ENCODE measurements around the gene CITED4. TPM values are rescaled to one million over a fixed set of nuclear protein-coding genes. Genes with fewer than 3 reads are reported as not detected.

CITED4 gene
- total RNA-seq, 1 experiment from 2014 or later, result 10.6 TPM

GRCh38 chr1:40860706-40861223 is 1.4 kb downstream of the CITED4 start:
- Histone ChIP-seq H3K4me3 (ENCODE audit: low read length) (no peak overlapping the region), H3K27me3 (ENCODE audit: low read length) (no peaks in the 10 kb centered on the region), H3K79me2 (ENCODE audit: low read length) (no peaks in the 10 kb centered on the region), H4K20me1 (ENCODE audit: low read length) (no peaks in the 10 kb centered on the region), H3K4me1 (ENCODE audit: insufficient read depth, low read length) (peaks cover 7% of the 10 kb centered on the region), H3K27ac (ENCODE audit: low read length) (no peak overlapping the region), H3F3A (ENCODE audit: low read length, unreplicated experiment) (no peaks in the 10 kb centered on the region), H3K4me2 (ENCODE audit: low read length) (no peak overlapping the region), H3K9ac (ENCODE audit: low read length) (no peak overlapping the region), H2AFZ (ENCODE audit: low read length) (no peak overlapping the region), H3K9me3 (ENCODE audit: low read length) (no peaks in the 10 kb centered on the region), H3K36me3 (ENCODE audit: low read depth, low read length) (no peaks in the 10 kb centered on the region), H3K9me2 (replicated peaks; ENCODE audit: low read length) (no peaks in the 10 kb centered on the region)
- ATAC-seq (no peak), DNase-seq (no peak)
- ChIA-PET POLR2A (ENCODE audit: unreplicated experiment) (no interaction called here), CTCF (no interaction called here)
- TSS peak; percentile 77 for BruUV-seq (replicated peaks)
- intact Hi-C loops (cut with micrococcal nuclease), result no loop called here
- no peak for TF ChIP-seq EZH2 (IDR thresholded peaks at IDR 0.05; ENCODE audit: low read length, unreplicated experiment)
- no peak for TF ChIP-seq EZH2phosphoT487 (IDR thresholded peaks at IDR 0.05; ENCODE audit: borderline replicate concordance, low read length)
- TF ChIP-seq CTCF (conservative IDR thresholded peaks at IDR 0.05; ENCODE audit: low read depth, low read length), result no peak

DNA sequence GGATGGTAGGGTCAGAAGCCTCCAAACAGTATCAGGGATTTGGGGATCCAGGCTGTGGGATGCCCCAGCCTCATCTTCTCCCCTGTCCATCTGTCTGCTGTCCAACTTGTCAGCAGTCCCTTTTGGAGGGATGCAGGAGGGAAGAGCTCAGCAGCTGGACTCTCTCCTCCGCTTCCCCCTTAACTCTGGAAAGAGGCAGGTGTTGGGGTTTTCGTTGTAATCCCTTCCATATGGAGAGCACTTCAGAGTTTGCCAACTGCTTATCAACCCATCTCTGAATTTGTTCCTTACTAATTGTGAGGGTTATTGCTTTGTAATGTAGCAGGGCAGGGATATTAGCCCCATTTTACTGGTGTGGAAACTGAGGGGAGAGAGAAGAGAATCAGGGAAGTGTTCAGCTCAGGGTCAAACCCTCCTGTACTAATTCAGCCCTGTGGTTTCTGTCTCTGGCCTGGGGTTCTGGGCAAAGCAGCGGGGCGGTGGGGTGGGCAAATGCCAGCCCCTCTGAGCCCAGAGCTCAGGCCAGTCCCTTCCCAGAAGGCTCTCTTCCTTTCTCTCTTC is 3.2 kb downstream of the CITED4 start:
- POLR2A ChIA-PET (ENCODE audit: unreplicated experiment), result no interaction called here
- no peaks in the 10 kb centered on the region for H3K9me3 ChIP-seq (ENCODE audit: low read length)
- no peak for TF ChIP-seq EZH2phosphoT487 (IDR thresholded peaks at IDR 0.05; ENCODE audit: borderline replicate concordance, low read length)
- TF ChIP-seq EZH2 (IDR thresholded peaks at IDR 0.05; ENCODE audit: low read length, unreplicated experiment), result no peak
- TF ChIP-seq CTCF (conservative IDR thresholded peaks at IDR 0.05; ENCODE audit: low read depth, low read length), result no peak
- intact Hi-C loops (cut with micrococcal nuclease), result no loop called here
- H3K36me3 ChIP-seq (ENCODE audit: low read depth, low read length), result no peaks in the 10 kb centered on the region
- no peak overlapping the region for H3K27ac ChIP-seq (ENCODE audit: low read length)
- H3K79me2 ChIP-seq (ENCODE audit: low read length), result no peaks in the 10 kb centered on the region
- no peak for DNase-seq
- H3F3A ChIP-seq (ENCODE audit: low read length, unreplicated experiment), result no peaks in the 10 kb centered on the region
- peaks cover 7% of the 10 kb centered on the region for H3K4me1 ChIP-seq (ENCODE audit: insufficient read depth, low read length)
- no peak overlapping the region for H3K9ac ChIP-seq (ENCODE audit: low read length)
- H3K4me3 ChIP-seq (ENCODE audit: low read length), result no peak overlapping the region
- no peaks in the 10 kb centered on the region for H4K20me1 ChIP-seq (ENCODE audit: low read length)
- no peak overlapping the region for H2AFZ ChIP-seq (ENCODE audit: low read length)
- ATAC-seq, result no peak
- CTCF ChIA-PET, result no interaction called here
- BruUV-seq (replicated peaks), result no TSS peak
- no peaks in the 10 kb centered on the region for H3K9me2 ChIP-seq (replicated peaks; ENCODE audit: low read length)
- H3K27me3 ChIP-seq (ENCODE audit: low read length), result no peaks in the 10 kb centered on the region
- H3K4me2 ChIP-seq (ENCODE audit: low read length), result no peak overlapping the region

GRCh38 chr1:40857737-40858136 is 4.4 kb downstream of the CITED4 start:
- no peak for TF ChIP-seq CTCF (conservative IDR thresholded peaks at IDR 0.05; ENCODE audit: low read depth, low read length)
- H3F3A ChIP-seq (ENCODE audit: low read length, unreplicated experiment), result no peaks in the 10 kb centered on the region
- H3K4me1 ChIP-seq (ENCODE audit: insufficient read depth, low read length), result peaks cover 13% of the 10 kb centered on the region
- H3K27me3 ChIP-seq (ENCODE audit: low read length), result no peaks in the 10 kb centered on the region
- ChIA-PET CTCF (no interaction called here), POLR2A (ENCODE audit: unreplicated experiment) (interaction anchor here (1.1 kb wide), 1 partner anchor 19 kb away, joined by 3 read pairs; no protein-coding TSS in a partner anchor)
- H4K20me1 ChIP-seq (ENCODE audit: low read length), result no peaks in the 10 kb centered on the region
- no peak overlapping the region for H3K4me3 ChIP-seq (ENCODE audit: low read length)
- no peaks in the 10 kb centered on the region for H3K9me2 ChIP-seq (replicated peaks; ENCODE audit: low read length)
- DNase-seq (no peak), ATAC-seq (no peak)
- no TSS peak for BruUV-seq (replicated peaks)
- no peaks in the 10 kb centered on the region for H3K9me3 ChIP-seq (ENCODE audit: low read length)
- H2AFZ ChIP-seq (ENCODE audit: low read length), result no peak overlapping the region
- H3K36me3 ChIP-seq (ENCODE audit: low read depth, low read length), result no peaks in the 10 kb centered on the region
- H3K27ac ChIP-seq (ENCODE audit: low read length), result no peak overlapping the region
- H3K4me2 ChIP-seq (ENCODE audit: low read length), result no peak overlapping the region
- no peaks in the 10 kb centered on the region for H3K79me2 ChIP-seq (ENCODE audit: low read length)
- intact Hi-C loops (cut with micrococcal nuclease), result no loop called here
- no peak overlapping the region for H3K9ac ChIP-seq (ENCODE audit: low read length)

Data from PC-3 (cell line).